ENCODE measurements around the gene PLCB1.

DNA sequence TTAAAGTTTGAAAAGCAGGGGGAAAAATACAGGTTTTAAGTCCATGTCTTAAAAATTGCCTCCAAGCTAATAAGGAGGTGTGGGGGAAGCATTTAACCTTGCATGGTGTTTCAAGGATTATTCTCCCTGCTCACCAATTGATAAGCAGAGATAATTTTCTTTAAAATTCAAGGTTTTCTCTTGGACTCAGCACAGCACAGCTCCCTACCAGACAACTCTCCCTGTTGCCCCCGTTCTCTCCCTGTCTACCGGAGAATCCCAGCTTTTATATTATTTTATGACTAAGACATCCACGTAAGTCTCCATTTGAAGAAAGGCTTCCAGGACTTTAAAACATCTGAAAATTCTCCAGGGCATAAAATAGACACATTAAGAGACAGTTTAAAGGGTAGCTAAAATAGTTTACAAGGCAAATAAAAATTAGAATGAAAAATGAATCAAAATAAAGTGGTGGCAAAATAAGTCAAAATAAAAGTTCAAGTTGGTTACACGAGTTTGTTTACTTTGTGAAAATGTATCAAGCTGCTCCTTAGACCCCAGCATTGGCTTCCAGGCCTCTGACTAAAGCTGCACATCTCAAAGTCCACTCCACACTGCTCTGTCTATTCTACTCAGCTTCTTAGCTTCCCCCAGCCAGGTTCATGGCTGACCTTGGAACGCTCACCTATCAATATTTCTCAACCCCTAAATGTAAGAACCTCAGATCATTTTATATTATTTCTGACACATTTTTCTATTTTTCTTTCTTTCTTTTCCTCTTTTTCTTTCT, 748.2 kb downstream of the PLCB1 start:
- no peak for TF ChIP-seq EP300 (IDR thresholded peaks at IDR 0.05)
- no peak for TF ChIP-seq CTCF (IDR thresholded peaks at IDR 0.05)

Measured in esophagus muscularis mucosa (tissue), 3 donors.